NK-92 (cell line): ENCODE measurements around the gene MINDY1.
A peak's percentile ranks its signal among the peaks of the same experiment; 100 is the strongest.

Source experiments
- DNase-seq: peaks from one replicate; lab custom pipeline; 2025; ENCODE audit not compliant: unreplicated experiment; lab: John Stamatoyannopoulos, UW

Gene MINDY1, protein sequence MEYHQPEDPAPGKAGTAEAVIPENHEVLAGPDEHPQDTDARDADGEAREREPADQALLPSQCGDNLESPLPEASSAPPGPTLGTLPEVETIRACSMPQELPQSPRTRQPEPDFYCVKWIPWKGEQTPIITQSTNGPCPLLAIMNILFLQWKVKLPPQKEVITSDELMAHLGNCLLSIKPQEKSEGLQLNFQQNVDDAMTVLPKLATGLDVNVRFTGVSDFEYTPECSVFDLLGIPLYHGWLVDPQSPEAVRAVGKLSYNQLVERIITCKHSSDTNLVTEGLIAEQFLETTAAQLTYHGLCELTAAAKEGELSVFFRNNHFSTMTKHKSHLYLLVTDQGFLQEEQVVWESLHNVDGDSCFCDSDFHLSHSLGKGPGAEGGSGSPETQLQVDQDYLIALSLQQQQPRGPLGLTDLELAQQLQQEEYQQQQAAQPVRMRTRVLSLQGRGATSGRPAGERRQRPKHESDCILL

DNA sequence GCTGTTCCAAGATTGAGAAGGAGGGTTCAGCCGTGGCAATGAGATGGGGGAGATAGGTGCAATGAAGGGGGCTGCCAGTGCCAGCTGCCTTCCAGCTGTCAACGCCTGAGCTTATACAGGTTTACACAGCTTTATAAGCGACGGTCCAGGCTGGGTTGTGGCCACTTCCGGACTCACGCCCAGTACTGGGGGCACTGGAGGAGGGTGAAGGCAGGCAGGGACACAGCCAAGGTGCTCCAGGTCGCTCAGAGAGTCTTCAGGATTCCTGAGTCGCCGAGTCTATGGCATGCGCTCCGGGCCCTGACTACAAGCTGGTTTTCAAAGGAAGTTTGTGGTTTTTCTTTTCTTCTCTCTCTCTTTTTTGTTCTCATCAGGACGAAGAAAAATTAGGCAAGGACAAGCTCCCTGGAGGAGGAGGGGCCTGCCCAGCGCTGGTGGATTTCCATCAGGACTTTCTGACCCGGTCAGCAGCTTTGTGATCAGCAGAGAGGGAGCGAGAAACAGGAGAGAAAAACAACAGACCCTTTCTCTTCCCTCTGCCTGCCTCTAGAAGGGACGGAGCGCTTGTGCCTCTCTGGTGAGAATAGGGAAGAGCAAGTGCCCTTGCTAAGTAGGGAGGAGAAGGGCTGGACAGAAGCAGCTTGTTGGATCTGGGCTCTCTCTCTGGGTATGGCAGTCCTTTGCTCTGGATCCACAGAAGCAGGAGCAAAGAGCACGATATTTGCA lies at the start of gene MINDY1:
Gene MINDY1 (minus strand): TSS at position 576 of the 726 bp plus-strand sequence. CDS start 4,285 bp downstream, outside the sequence.
- DNase-seq, result no peak

DNA sequence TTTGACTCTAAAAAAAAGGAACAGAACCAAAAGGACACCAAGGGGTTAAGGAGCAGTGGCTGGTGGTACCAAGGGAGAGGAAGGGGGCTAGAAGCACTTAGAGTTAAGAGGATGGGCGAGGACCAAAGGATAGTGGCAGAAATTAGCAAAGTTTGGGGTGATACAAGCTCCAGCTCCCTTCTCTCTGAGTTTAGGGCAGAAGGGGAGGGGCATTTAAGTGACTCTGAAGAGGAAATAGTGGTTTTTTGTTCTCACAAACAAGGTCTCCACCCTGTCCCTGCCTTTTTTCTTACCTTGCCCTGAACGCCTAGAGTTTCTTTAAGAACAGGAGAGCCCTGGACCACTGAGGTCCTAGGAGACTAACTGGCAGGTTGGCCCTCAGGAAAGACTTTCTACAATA lies 49.4 kb upstream of the MINDY1 start:
- DNase-seq, result no peak

DNA sequence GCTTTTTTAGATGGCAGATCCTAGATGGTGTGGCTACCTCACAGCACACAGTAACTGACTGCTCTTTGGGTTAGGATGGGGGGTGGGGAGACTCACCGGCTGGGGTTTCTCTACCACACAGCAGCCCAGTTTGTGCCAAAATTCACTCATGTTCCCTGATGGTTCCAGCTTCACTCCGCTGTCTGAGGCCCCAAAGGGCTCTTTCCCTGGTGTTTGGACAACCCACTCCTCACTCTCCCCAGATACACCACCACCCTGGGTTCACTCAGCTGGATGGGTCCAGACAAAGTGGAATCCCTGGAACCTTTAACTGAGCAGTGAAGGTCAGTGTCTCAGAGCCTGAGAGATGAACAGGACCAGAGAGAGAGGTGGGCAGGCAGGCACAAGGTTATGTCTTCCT lies 48.9 kb upstream of the MINDY1 start:
- DNase-seq, result no peak

DNA sequence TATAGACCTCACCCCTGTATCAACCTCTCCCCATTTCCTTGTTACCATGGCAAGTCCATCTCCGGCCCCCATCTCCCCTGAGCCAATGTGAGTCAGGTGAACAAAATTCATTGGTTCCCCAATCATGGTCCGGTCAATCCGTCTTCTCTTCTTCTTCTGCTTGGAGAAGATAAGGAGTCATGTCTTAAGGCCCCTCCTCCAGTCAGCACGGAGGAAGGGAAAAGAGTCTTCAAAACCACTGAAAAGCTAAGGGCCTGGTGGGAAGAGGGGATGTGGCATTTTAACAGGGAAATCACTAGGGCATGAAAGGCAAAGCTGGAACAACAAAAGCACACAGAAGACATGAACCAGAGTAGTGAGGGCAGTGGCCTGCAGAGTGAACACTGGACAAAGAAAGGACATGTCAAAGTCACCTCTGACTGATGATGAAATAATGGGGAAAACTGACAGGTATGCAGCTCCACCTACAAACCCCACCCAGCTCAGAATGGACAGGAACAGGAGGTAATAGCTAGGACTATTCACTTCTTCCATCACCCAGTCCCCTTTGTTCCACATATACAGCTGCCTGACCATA lies 48.4 kb upstream of the MINDY1 start:
- DNase-seq, result no peak

DNA sequence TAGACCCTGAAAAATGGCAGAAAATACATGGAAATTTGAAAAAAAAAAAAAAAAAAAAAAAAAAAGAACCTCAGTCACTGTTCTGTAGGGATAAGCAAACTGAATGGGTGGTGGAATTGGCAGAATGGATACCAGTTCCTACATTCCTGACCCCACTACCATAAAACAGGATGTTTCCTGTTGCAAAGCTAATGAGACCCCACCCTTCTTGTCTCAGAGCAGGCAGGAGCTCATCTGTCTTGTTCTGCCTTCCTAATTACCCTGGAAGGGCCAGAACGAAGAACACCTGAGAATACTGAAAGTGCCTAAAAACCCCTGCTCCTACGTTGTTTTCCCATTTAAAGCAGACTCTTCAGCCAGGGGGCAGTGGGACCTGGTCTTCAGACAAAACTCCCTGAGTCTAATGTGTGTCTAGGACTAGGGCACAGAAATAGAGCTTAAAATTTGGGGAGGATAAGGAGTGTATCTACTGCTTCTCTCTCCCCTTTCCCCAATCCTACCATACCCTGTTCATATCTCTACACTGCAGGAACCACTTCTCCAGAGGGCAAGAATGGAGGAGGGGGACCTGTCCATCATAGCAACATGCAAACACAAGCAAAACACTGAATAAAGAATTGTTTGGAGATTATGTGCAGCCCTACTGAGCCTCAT lies 44.8 kb upstream of the MINDY1 start:
- DNase-seq, result no peak

DNA sequence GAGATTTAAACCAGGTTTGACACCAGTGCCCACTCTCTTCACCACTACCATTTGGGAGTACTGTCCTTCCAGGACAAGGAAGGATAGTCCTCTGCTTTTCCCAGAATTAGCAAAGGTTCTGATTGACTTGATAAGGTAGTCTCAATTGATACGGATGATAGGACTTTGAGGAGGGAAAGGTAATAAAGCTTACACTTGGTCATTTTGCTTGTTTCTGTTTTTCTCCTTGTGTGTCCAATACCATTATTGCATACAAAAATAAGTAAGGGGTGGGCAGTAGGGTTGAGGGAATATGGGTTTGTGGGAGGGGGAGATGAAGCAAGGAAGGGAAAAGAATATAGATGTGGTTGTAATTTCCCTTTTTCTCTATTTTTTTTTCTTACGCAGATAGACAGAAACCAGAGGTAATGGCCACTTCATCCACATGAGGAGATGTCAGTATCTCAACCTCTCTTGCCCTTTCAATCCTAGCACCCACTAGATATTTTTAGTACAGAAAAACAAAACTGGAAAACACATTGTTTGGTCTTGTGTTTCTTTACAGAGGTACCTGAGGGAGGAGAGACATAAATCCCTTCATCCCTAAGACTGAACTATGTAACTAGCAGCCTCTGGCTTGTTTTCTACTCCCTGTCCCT lies 43.5 kb upstream of the MINDY1 start:
- DNase-seq, result no peak

DNA sequence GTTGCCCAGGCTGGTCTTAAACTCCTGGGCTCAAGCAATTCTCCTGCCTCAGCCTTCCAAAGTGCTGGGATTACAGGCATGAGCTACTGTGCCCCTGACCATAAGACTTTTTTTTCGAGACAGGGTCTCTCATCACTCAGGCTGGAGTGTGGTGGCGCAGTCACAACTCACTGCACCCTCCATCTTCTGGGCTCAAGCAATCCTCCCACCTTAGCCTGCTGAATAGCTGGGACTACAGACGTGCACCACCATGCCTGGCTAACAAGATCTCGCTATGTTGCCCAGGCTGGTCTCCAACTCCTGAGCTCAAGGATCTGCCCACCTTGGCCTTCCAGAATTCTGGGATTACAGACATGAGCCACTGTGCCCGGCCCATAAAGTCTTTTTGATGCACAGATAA lies 42.8 kb upstream of the MINDY1 start:
- no peak for DNase-seq

DNA sequence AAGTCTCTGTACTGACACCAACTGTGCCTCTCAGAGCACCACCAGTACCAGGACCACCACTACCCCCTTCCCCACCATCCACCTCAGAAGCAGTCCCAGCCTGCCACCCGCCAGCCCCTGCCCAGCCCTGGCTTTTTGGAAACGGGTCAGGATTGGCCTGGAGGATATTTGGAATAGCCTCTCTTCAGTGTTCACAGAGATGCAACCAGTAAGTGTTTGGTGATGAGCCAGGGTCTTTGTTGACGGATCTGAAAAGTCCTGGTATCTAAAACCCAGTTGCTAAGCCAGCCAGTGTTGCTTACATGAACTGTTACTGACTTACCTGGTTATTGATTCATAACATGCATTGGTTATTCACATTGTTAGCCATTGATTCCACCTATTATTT lies 41.9 kb upstream of the MINDY1 start:
- DNase-seq, result no peak

DNA sequence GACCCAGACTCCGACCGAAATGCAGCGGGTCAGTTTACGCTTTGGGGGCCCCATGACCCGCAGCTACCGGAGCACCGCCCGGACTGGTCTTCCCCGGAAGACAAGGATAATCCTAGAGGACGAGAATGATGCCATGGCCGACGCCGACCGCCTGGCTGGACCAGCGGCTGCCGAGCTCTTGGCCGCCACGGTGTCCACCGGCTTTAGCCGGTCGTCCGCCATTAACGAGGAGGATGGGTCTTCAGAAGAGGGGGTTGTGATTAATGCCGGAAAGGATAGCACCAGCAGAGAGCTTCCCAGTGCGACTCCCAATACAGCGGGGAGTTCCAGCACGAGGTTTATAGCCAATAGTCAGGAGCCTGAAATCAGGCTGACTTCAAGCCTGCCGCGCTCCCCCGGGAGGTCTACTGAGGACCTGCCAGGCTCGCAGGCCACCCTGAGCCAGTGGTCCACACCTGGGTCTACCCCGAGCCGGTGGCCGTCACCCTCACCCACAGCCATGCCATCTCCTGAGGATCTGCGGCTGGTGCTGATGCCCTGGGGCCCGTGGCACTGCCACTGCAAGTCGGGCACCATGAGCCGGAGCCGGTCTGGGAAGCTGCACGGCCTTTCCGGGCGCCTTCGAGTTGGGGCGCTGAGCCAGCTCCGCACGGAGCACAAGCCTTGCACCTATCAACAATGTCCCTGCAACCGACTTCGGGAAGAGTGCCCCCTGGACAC lies 41.4 kb upstream of the MINDY1 start:
- no peak for DNase-seq

DNA sequence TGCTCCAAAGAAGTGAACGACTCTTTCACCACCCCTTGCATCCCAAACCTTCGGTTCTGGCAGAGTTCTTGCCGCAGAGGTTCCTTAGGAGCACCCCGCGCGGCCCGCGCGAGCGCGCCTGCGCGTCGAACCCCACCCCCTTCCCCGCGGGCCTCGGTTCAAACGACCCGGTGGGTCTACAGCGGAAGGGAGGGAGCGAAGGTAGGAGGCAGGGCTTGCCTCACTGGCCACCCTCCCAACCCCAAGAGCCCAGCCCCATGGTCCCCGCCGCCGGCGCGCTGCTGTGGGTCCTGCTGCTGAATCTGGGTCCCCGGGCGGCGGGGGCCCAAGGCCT lies 40.9 kb upstream of the MINDY1 start, which contains the start of gene C1orf56:
Gene C1orf56 (plus strand): TSS at position 161 of the 334 bp plus-strand sequence. CDS start 97 bp downstream, at position 258.
- DNase-seq, result no peak

DNA sequence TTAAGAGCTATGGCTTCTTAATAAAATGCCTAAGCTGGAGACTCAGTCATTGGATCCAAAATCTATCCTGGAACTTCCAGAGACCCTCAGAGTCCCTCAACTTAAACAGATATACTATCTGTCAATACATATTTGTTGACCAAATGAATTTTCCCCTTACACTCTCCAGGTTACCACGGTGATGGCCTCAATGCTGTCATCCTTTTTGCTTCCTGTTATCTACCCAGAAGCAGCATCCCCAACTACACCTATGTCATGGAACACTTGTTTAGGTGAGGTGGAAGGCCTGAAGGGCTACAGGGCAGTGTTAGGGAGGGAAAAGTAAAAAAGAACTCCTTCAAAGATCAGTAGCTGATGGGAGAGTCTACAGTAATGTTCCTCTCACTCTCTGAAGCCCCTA lies 36.5 kb upstream of the MINDY1 start:
- DNase-seq, result no peak

DNA sequence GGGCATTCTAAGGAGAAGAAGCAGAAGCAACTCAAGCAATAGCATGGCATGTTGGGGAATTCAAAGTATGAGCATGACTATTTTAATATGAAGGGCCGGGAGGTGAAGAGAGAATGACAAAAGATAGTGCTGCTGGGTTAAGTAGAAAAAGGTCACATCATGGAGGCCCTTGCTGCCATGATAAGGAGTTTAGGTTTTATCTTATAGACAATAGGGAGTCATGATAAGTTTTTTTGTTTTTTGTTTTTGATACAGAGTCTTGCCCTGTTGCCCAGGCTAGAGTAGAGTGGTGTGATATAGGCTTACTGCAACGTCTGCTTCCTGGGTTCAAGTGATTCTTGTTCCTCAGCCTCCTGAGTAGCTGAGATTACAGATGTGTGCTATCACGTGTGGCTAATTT lies 32.8 kb upstream of the MINDY1 start:
- no peak for DNase-seq

DNA sequence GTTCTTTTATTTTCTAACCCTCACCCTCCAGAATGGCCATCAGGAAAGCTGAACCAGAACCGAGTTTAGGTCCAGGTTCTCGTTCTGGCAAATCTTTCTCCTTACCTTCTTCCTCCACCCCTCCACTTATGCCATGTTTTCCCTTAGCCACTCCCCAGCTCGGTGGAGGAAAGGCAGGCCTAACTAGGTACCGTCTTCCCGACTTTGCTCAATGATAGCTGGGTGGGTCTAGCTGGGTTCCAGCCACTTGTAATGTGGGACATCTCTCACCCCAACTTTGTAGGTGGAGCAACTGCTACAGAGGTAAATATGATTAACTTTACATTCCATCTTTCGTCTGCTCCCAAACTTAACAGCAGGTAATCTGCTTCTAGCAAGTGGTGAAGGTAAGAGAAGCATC lies 30.3 kb upstream of the MINDY1 start:
- no peak for DNase-seq

DNA sequence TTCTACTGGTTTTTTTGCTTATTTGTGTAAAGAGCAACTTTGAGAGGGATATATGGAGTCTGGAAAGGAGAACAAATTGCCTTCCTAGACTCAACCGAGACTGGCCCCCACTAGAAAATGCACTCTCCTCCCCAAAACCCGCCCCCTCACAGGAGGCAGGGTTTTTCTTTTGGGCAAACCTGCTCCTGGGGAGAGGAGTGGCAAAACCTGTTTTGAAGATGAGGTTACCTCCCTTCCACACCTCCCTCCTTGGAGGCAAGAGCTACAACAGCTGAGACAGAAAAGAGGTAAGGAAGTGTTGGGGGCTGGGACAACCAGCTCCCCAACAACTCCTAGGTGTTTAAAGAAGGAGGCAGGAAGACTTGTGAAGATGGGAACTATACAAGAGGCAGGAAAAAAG lies 29.7 kb upstream of the MINDY1 start, which contains the start of gene BNIPL:
Gene BNIPL (plus strand): TSS at position 231 of the 400 bp plus-strand sequence. CDS start 140 bp downstream, at position 371.
- no peak for DNase-seq

DNA sequence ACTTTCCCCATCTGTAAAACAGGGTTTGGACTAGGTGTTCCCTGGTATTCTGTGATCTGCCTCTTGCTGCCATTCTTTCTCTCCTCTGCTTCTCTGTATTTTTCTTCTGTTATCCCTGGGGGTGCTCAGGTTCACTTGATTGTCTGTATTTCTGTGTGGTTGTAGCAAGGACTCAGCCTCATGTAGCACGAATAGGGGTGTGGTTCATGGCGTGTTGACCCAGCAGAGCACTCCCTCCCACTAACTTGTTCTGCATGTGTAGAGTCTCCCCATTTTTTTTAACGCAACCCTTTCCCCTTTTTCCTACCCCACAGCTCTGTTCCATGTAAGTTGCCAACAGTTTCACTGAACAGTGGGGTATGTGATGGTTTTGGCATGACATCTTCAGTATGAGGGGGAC lies 28.5 kb upstream of the MINDY1 start:
- no peak for DNase-seq

DNA sequence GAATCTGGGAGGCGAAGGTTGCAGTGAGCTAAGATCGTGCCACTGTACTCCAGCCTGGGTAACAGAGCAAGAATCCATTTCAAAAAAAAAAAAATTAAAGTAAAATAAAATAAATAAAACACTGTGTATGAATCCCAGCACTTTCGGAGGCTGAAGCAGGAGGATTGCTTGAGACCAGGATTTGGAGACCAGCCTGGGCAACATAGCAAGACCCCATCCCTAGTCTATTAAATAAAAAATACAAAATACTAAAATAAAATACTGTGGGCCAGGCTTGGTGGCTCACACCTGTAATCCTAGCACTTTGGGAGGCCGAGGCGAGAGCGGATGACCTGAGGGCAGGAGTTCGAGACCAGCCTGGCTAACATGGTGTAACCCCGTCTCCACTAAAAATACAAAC lies 25.5 kb upstream of the MINDY1 start:
- DNase-seq, result no peak

DNA sequence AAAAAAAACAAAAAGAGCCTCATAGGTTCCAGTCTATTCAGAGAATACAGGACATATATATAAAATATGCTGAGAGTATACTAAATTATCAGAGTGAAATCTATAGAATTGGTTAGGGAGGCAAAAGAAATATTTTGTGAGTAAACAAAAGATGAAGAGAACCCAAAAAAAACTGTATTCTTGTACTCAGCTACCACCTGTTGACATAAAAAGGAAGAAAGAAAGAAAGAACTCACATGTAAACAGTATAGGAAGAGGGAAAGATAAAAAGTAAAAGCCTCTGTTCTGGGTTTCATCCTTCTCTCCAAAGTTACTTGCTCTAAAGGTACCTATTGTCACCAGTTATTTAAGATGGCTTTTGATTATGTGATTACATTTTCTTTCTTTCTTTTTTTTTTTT lies 19.8 kb upstream of the MINDY1 start:
- no peak for DNase-seq

DNA sequence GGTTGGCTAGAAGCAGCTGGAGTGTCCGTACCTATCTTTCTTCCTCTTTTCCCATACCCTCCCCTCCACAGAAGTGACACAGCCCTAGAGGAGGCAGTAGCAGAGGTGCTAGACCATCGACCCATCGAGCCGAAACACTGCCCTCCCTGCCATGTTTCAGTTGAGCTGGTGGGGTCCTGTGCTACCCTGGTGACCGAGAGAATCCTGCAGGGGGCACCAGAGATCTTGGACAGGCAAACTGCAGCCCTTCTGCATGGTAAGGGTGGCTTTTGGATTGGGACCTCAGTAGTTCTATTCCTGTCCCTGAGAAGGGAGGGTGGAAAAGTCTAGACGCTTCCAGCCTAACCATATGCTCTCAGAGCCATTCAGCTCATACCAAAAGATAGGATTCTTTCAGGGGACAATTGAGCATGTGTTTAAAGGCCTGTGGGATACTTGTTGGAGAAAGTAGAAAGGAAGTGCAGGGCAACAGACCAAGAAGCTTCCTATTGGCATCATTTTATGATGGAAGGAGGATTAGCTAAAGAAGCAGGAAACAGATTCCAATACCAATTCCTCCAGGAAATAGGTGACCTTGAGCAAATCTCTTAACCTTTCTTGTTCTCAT lies 17.9 kb upstream of the MINDY1 start:
- DNase-seq, result peak; percentile 18

DNA sequence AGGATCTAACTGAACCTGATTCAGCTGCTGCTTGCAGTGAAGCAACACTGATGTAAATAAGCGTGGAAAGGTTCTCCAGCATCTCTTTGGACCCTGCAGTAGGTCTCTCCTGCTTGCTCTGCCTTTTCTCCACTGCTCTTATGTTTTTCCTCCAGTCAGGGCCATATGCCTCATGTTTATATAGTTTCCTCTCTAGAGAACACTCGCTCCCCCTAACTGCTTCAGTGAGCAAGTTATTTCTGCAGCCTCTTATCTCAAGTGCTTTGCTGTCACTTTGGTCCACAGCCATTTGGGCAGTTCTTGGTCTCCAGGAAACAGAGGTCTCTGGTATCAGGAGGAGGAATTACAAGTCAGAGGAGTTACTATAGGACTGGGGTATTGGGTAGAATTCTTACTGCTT lies 6.8 kb upstream of the MINDY1 start:
- no peak for DNase-seq
